HCT116 (cell line): ENCODE measurements around the gene TBC1D17. TPM values are rescaled to one million over a fixed set of nuclear protein-coding genes. Genes with fewer than 3 reads are reported as not detected.

ENCODE experiments used
- ATAC-seq: fragments of 200-7000 bp; cut with Tn5 transposase; 2 replicates; pipeline ENCODE4 v1.9.1; 2020; ENCODE audit warnings: mild to moderate bottlenecking, moderate library complexity
- BruUV-seq: library from RNA; stranded (reverse); fragments of 400-500 nt; replicated peaks from 2 replicates; lab custom pipeline; 2021; lab: Mats Ljungman, UMichigan
- CTCF ChIA-PET: fragments of 300-600 bp; sonication (Branson Sonifier 250); formaldehyde crosslinking; loops from one replicate; lab custom pipeline; 2021; ENCODE audit warnings: antibody characterized with exemption; lab: Charles Lee
- POLR2A ChIA-PET: fragments of 300-600, 350-600 bp; sonication (Branson Sonifier 250); formaldehyde crosslinking; loops from one replicate; lab custom pipeline; 2021; ENCODE audit warnings: antibody characterized with exemption; lab: Charles Lee
- RAD21 ChIA-PET, 2 experiments: fragments of 300-600 bp; sonication (Branson Sonifier 250); formaldehyde crosslinking; loops; one replicate each; lab custom pipeline; 2023; ENCODE audit warnings: low total read pairs in 2 of 2; ENCODE audit not compliant: uncharacterized antibody in 2 of 2, unreplicated experiment in 2 of 2, low non-redundant PET in 1 of 2; lab: Charles Lee
- DNase-seq: peaks from one replicate; pipeline ENCODE4 v3.0.0-alpha.2; 2010; ENCODE audit warnings: low read depth, low spot score
- H2AFZ ChIP-seq: fragments of 200-600 bp; shearing (Covaris generic), sonication (generic); 2 replicates; pipeline ENCODE4 v1.6.1; 2017; ENCODE audit warnings: low read depth, mixed run types, mixed read lengths, antibody characterized with exemption, low read length; ENCODE audit not compliant: poor library complexity, severe bottlenecking
- H3K27ac ChIP-seq: 2 replicates; pipeline ENCODE4 v1.5.1; 2012; ENCODE audit warnings: low read depth, low read length
- H3K27me3 ChIP-seq: fragments of 200-600 bp; sonication (generic); 2 replicates; pipeline ENCODE4 v1.6.1; 2016; ENCODE audit warnings: mixed run types, low read length, mixed read lengths; ENCODE audit not compliant: insufficient read depth
- H3K36me3 ChIP-seq, 2 experiments: fragments of 200-500 bp in 1 of 2; fragments of 200-600 bp in 1 of 2; sonication (Bioruptor generic) in 1 of 2; sonication (generic) in 1 of 2; 2 replicates each; pipeline versions ENCODE4 v1.5.1 to v1.6.1; 2014 to 2016; ENCODE audit warnings: low read length in 2 of 2, inconsistent platforms in 1 of 2, mixed read lengths in 1 of 2, mixed run types in 1 of 2; ENCODE audit not compliant: insufficient read depth in 2 of 2, control insufficient read depth in 1 of 2
- H3K4me1 ChIP-seq, 2 experiments: fragments of 200-600 bp in 1 of 2; sonication (generic) in 1 of 2; 2 replicates each; pipeline versions ENCODE4 v1.5.1 to v1.6.1; 2012 to 2017; ENCODE audit warnings: low read length in 2 of 2, inconsistent platforms in 1 of 2, mild to moderate bottlenecking in 1 of 2, mixed read lengths in 1 of 2, mixed run types in 1 of 2, moderate library complexity in 1 of 2; ENCODE audit not compliant: insufficient read depth in 2 of 2, control insufficient read depth in 1 of 2
- H3K4me2 ChIP-seq: fragments of 200-600 bp; sonication (generic); 2 replicates; pipeline ENCODE4 v1.6.1; 2017; ENCODE audit warnings: mixed run types, low read length, mixed read lengths
- H3K4me3 ChIP-seq, 2 experiments: fragments of 200-600 bp in 1 of 2; sonication (generic) in 1 of 2; replicated peaks in 1 of 2; 2 replicates each; pipeline ENCODE4 v1.5.1; 2011 to 2016; ENCODE audit warnings: low read length in 2 of 2, control low read depth in 1 of 2, low read depth in 1 of 2, mild to moderate bottlenecking in 1 of 2, mixed read lengths in 1 of 2, mixed run types in 1 of 2
- H3K79me2 ChIP-seq: fragments of 200-600 bp; sonication (generic); 2 replicates; pipeline ENCODE4 v1.6.1; 2017; ENCODE audit warnings: mild to moderate bottlenecking, mixed run types, low read length, moderate library complexity, mixed read lengths; ENCODE audit not compliant: insufficient read depth
- H3K9ac ChIP-seq: fragments of 200-600 bp; sonication (generic); 2 replicates; pipeline ENCODE4 v1.6.1; 2016; ENCODE audit warnings: low read length, mixed read lengths
- H3K9me2 ChIP-seq: fragments of 200-600 bp; sonication (generic), shearing (Covaris generic); 2 replicates; pipeline ENCODE4 v1.6.1; 2017; ENCODE audit warnings: mixed run types, mild to moderate bottlenecking, moderate library complexity; ENCODE audit not compliant: insufficient read depth
- H3K9me3 ChIP-seq, 2 experiments: fragments of 200-500 bp in 1 of 2; fragments of 200-600 bp in 1 of 2; sonication (Bioruptor generic) in 1 of 2; sonication (generic) in 1 of 2; 2 replicates each; pipeline ENCODE4 v1.6.1; 2014 to 2017; ENCODE audit warnings: low read length in 2 of 2, mixed read lengths in 2 of 2, inconsistent platforms in 1 of 2, low read depth in 1 of 2, mild to moderate bottlenecking in 1 of 2, mixed run types in 1 of 2, moderate library complexity in 1 of 2; ENCODE audit not compliant: control insufficient read depth in 1 of 2, insufficient read depth in 1 of 2
- H4K20me1 ChIP-seq: fragments of 200-600 bp; sonication (generic), shearing (Covaris generic); 2 replicates; pipeline ENCODE4 v1.6.1; 2017; ENCODE audit warnings: mixed run types, mild to moderate bottlenecking, moderate library complexity; ENCODE audit not compliant: insufficient read depth
- CBX3 ChIP-seq: IDR thresholded peaks from 2 replicates; pipeline ENCODE4 v1.6.1; 2012; ENCODE audit warnings: low read depth
- CEBPB ChIP-seq: IDR thresholded peaks from 2 replicates; pipeline ENCODE4 v1.6.1; 2012; ENCODE audit warnings: low read depth
- EZH2phosphoT487 ChIP-seq: fragments of 200-600 bp; IDR thresholded peaks from 2 replicates; pipeline ENCODE4 v1.6.1; 2018; ENCODE audit warnings: antibody characterized with exemption, borderline replicate concordance
- FOSL1 ChIP-seq: IDR thresholded peaks from 2 replicates; pipeline ENCODE4 v1.6.1; 2012; ENCODE audit warnings: low read depth
- POLR2A ChIP-seq: IDR thresholded peaks from 2 replicates; pipeline ENCODE4 v1.7.0; 2011; ENCODE audit warnings: borderline replicate concordance; ENCODE audit not compliant: insufficient read depth, insufficient read length; ENCODE audit errors: extremely low read depth
- POLR2AphosphoS5 ChIP-seq: IDR thresholded peaks from 2 replicates; pipeline ENCODE4 v1.6.1; 2011; ENCODE audit warnings: mild to moderate bottlenecking, low read depth, low read length, moderate library complexity
- RAD21 ChIP-seq: IDR thresholded peaks from 2 replicates; pipeline ENCODE4 v1.6.1; 2012; ENCODE audit warnings: low read depth, mild to moderate bottlenecking
- ZNF274 ChIP-seq: fragments of 200-500 bp; sonication (Bioruptor generic); IDR thresholded peaks from 2 replicates; pipeline ENCODE4 v1.6.1; 2014; ENCODE audit warnings: mild to moderate bottlenecking, low read depth, low read length, inconsistent platforms
- intact Hi-C: fragments of 100-400 bp; cut with micrococcal nuclease; formaldehyde crosslinking; loops from 2 replicates; pipeline ENCODE4 v1.10.0; 2022
- total RNA-seq: library from RNA; stranded (reverse); gene quantifications from one replicate; pipeline ENCODE4 v1.2.1, GENCODE V29; 2021; ENCODE audit not compliant: unreplicated experiment
- TF ChIP-seq, protein P1 (sequence below), 3 experiments: fragments of 200-600 bp in 1 of 3; sonication (generic) in 1 of 3; IDR thresholded peaks in 2 of 3; conservative IDR thresholded peaks in 1 of 3; 2 replicates each; pipeline ENCODE4 v1.5.1; 2012 to 2017; ENCODE audit warnings: low read depth in 2 of 3, low read length in 2 of 3, antibody characterized with exemption in 1 of 3, borderline replicate concordance in 1 of 3, control low read depth in 1 of 3, mild to moderate bottlenecking in 1 of 3, mixed read lengths in 1 of 3, mixed run types in 1 of 3, moderate library complexity in 1 of 3; ENCODE audit not compliant: insufficient read depth in 1 of 3

Gene TBC1D17
- total RNA-seq, 1 experiment from 2014 or later, result 32.9 TPM

GRCh38 chr19:49894011-49894664 lies 16.6 kb downstream of the TBC1D17 start:
- BruUV-seq, result no TSS peak
- POLR2A ChIA-PET, result no interaction called here
- intact Hi-C loops, result no loop called here

DNA sequence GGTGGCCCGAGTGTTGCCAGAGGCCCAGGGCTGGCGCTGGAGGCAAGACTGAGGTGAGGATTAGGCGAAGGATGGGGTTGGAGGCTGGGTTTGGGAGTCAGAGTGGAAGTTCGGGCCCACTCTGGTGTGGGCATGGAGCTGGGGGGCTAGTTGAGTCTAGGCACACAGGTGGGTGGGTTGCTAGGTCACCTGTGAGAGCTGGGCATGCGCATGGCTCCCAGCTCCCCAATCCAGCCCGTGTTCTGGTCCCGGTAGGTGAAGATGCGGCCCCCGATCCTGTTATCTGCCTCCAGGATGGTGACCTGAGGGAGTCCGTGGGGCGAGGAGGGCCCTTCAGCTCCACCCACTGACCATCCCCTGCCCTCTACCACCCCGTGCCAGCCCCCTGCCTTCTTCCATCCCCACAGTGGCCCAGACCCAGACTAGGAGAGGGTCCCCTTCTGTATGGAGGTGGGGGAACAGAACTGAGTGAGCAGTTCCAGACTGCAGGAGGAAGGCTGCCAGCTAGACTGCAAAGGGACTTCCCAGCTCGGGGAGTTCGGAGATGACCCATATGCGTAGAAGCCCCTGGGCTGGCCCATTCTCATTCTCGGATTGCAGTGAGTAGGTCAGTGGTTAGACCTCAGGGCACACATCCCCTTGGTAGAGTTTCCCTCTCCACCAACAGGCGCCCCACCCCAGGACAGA lies 17.5 kb downstream of the TBC1D17 start:
- BruUV-seq, result no TSS peak
- Histone ChIP-seq H4K20me1 (no peaks in the 10 kb centered on the region), H3K27me3 (no peaks in the 10 kb centered on the region), H2AFZ (no peak overlapping the region), H3K4me3 (no peak overlapping the region), H3K4me1 (peaks cover 3 to 16% of the 10 kb centered on the region in 2 experiments), H3K79me2 (no peaks in the 10 kb centered on the region), H3K9me3 (no peaks in the 10 kb centered on the region), H3K36me3 (no peaks in the 10 kb centered on the region), H3K4me2 (no peak overlapping the region), H3K27ac (no peak overlapping the region), H3K9ac (no peak overlapping the region), H3K9me2 (no peaks in the 10 kb centered on the region)
- intact Hi-C loops, result no loop called here
- DNase-seq (no peak), ATAC-seq (no peak)
- RAD21 ChIA-PET, result no interaction called here
- POLR2A ChIA-PET, result no interaction called here
- CTCF ChIA-PET, result no interaction called here
- no peak for TF ChIP-seq FOSL1
- TF ChIP-seq ZNF274, result no peak
- no peak for TF ChIP-seq POLR2AphosphoS5
- no peak for TF ChIP-seq POLR2A
- TF ChIP-seq CEBPB, result no peak

More at GRCh38 chr19:49894011-49894664, 16.6 kb downstream of the TBC1D17 start:
- Histone ChIP-seq H3K27ac (no peak overlapping the region), H3K9me2 (no peaks in the 10 kb centered on the region), H3K27me3 (no peaks in the 10 kb centered on the region), H2AFZ (no peak overlapping the region), H3K9me3 (no peaks in the 10 kb centered on the region), H3K4me3 (no peak overlapping the region), H3K9ac (no peak overlapping the region), H3K4me2 (no peak overlapping the region), H4K20me1 (no peaks in the 10 kb centered on the region), H3K36me3 (no peaks in the 10 kb centered on the region), H3K79me2 (no peaks in the 10 kb centered on the region), H3K4me1 (peaks cover 6 to 21% of the 10 kb centered on the region in 2 experiments)
- no peak for ATAC-seq
- no peak for TF ChIP-seq EZH2phosphoT487
- TF ChIP-seq RAD21, result no peak
- no peak for TF ChIP-seq CBX3
- no peak for TF ChIP-seq FOSL1
- TF ChIP-seq, protein P1, sequence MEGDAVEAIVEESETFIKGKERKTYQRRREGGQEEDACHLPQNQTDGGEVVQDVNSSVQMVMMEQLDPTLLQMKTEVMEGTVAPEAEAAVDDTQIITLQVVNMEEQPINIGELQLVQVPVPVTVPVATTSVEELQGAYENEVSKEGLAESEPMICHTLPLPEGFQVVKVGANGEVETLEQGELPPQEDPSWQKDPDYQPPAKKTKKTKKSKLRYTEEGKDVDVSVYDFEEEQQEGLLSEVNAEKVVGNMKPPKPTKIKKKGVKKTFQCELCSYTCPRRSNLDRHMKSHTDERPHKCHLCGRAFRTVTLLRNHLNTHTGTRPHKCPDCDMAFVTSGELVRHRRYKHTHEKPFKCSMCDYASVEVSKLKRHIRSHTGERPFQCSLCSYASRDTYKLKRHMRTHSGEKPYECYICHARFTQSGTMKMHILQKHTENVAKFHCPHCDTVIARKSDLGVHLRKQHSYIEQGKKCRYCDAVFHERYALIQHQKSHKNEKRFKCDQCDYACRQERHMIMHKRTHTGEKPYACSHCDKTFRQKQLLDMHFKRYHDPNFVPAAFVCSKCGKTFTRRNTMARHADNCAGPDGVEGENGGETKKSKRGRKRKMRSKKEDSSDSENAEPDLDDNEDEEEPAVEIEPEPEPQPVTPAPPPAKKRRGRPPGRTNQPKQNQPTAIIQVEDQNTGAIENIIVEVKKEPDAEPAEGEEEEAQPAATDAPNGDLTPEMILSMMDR (IDR thresholded peaks at IDR 0.05 in 2 of 3, conservative IDR thresholded peaks at IDR 0.05 in 1 of 3; ENCODE audit: borderline replicate concordance in 1 of 3, insufficient read depth in 1 of 3, low read depth in 2 of 3, low read length in 2 of 3), result no peak
- no peak for DNase-seq
- CTCF ChIA-PET, result no interaction called here
- RAD21 ChIA-PET, result no interaction called here
